HepG2 (cell line): ENCODE measurements around the gene CMTM2. TPM values are rescaled to one million over a fixed set of nuclear protein-coding genes. Genes with fewer than 3 reads are reported as not detected.

Experiments
- EP300 ChIP-seq, 3 experiments: sonication (generic) in 1 of 3; formaldehyde crosslinking in 1 of 3; IDR thresholded peaks; 2 replicates each; pipeline versions ENCODE4 v1.5.1 to v1.6.1; 2011 to 2020; ENCODE audit warnings: low read depth in 2 of 3, low read length in 2 of 3, borderline replicate concordance in 1 of 3, improper control_type of control experiment in 1 of 3, mild to moderate bottlenecking in 1 of 3, missing genetic modification reagents in 1 of 3, moderate library complexity in 1 of 3
- ETV6 ChIP-seq: sonication (generic); formaldehyde crosslinking; conservative IDR thresholded peaks from 2 replicates; pipeline ENCODE4 v1.4.0; 2020; ENCODE audit warnings: missing genetic modification reagents
- FOSL2 ChIP-seq: sonication (generic); formaldehyde crosslinking; IDR thresholded peaks from 2 replicates; pipeline ENCODE4 v1.4.0; 2020; ENCODE audit warnings: missing genetic modification reagents
- KLF13 ChIP-seq: sonication (generic); formaldehyde crosslinking; IDR thresholded peaks from 2 replicates; pipeline ENCODE4 v1.4.0; 2020; ENCODE audit warnings: mild to moderate bottlenecking, missing genetic modification reagents
- MXD4 ChIP-seq: IDR thresholded peaks from 2 replicates; pipeline ENCODE4 v1.6.1; 2016; ENCODE audit warnings: mild to moderate bottlenecking, missing biosample characterization, missing genetic modification reagents
- NONO ChIP-seq, 2 experiments: fragments of 450-650 bp in 1 of 2; sonication (generic) in 1 of 2; formaldehyde crosslinking in 1 of 2; IDR thresholded peaks in 1 of 2; conservative IDR thresholded peaks in 1 of 2; 2 replicates each; pipeline versions ENCODE4 v1.6.1 to v1.8.0; 2017 to 2022; ENCODE audit warnings: mild to moderate bottlenecking in 1 of 2, missing genetic modification reagents in 1 of 2, moderate library complexity in 1 of 2
- SAP130 ChIP-seq: IDR thresholded peaks from 2 replicates; pipeline ENCODE4 v1.6.1; 2016; ENCODE audit warnings: low read depth
- SIX1 ChIP-seq: sonication (generic); formaldehyde crosslinking; IDR thresholded peaks from 2 replicates; pipeline ENCODE4 v1.4.0; 2020; ENCODE audit warnings: missing genetic modification reagents, borderline replicate concordance
- polyA plus RNA-seq, 8 experiments: library from polyadenylated mRNA; depleted of rRNA in 3 of 8; stranded (reverse) in 7 of 8; unstranded in 1 of 8; fragments of >200 nt; fragmentation: Illumina TruSeq in 4 of 8; extraction: Trizol in 4 of 8; gene quantifications; 2 replicates each; pipeline versions ENCODE4 v1.2.1 to v1.2.3, GENCODE V29; 2011 to 2016; ENCODE audit warnings: low read depth in 4 of 8, missing spikeins in 1 of 8, mixed read lengths in 1 of 8; ENCODE audit not compliant: insufficient read depth in 1 of 8
- total RNA-seq, 5 experiments: library from RNA; depleted of rRNA; stranded (reverse); fragments of >200 nt; fragmentation: Illumina TruSeq; extraction: Trizol; gene quantifications; 2 replicates each; pipeline ENCODE4 v1.2.3, GENCODE V29; 2016; ENCODE audit warnings: low read depth in 1 of 5
- TF ChIP-seq, protein P1 (sequence below): sonication (generic); formaldehyde crosslinking; IDR thresholded peaks from 2 replicates; pipeline ENCODE4 v1.4.0; 2020; ENCODE audit warnings: mild to moderate bottlenecking, missing genetic modification reagents
- TF ChIP-seq, protein P2 (sequence below): sonication (generic); formaldehyde crosslinking; IDR thresholded peaks from 2 replicates; pipeline ENCODE4 v1.5.0; 2020; ENCODE audit warnings: mild to moderate bottlenecking, missing genetic modification reagents
- TF ChIP-seq, protein P3 (sequence below): sonication (generic); formaldehyde crosslinking; conservative IDR thresholded peaks from 2 replicates; pipeline ENCODE4 v1.8.1; 2023; ENCODE audit warnings: missing genetic modification reagents
- TF ChIP-seq, protein P4 (sequence below): sonication (generic); formaldehyde crosslinking; IDR thresholded peaks from 2 replicates; pipeline ENCODE4 v1.8.0; 2022; ENCODE audit warnings: mild to moderate bottlenecking, missing genetic modification reagents; ENCODE audit not compliant: insufficient replicate concordance

The CMTM2 gene
- total and polyA plus RNA-seq, 2 of the 13 experiments (the other 11 are each of a cell fraction or from before 2014, with no cell fraction given) = not detected

DNA sequence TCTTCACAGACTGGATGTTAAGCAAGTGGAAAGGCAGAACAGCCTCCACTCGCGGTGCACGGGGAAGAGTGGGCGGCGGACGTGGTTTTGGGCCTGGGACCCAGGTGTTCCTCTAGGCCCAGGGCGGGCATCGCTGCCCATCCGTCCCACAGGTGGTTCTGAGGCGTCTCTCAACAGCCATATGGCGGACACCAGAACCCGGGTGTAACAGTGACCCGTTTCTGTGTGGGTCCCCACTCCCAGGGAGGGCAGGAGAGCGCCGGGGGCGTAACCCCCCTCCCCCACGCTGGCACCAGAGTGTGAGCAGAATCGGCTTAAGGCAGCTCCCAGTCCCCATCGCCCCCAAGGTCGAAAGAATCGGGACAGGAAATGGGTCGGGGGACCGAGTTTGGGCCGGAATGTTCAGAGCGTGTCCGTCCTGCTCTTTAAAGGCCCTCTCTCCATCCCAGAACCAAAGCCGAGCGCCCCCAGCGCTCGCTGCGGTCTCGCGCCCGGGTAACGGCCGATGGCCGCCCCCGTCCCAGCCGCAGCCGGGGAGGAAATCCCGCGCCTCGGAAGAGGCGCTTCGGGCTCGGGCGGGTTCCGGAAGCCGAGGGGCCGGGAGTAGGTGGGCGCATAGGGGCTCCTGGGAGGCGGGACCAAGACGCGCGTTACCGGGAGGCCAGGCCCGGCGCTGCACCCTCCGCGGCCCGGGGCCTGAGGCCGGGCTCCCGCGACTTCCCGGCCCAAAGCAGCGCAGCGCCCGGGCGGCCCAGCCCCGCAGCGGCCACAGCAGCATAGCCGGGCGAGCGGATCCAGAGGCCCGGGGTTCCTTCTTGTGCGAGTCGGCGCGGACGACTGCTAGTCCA is 29.8 kb upstream of the CMTM2 start, which contains the start of gene TK2 (continued):
- TF ChIP-seq, protein P1, sequence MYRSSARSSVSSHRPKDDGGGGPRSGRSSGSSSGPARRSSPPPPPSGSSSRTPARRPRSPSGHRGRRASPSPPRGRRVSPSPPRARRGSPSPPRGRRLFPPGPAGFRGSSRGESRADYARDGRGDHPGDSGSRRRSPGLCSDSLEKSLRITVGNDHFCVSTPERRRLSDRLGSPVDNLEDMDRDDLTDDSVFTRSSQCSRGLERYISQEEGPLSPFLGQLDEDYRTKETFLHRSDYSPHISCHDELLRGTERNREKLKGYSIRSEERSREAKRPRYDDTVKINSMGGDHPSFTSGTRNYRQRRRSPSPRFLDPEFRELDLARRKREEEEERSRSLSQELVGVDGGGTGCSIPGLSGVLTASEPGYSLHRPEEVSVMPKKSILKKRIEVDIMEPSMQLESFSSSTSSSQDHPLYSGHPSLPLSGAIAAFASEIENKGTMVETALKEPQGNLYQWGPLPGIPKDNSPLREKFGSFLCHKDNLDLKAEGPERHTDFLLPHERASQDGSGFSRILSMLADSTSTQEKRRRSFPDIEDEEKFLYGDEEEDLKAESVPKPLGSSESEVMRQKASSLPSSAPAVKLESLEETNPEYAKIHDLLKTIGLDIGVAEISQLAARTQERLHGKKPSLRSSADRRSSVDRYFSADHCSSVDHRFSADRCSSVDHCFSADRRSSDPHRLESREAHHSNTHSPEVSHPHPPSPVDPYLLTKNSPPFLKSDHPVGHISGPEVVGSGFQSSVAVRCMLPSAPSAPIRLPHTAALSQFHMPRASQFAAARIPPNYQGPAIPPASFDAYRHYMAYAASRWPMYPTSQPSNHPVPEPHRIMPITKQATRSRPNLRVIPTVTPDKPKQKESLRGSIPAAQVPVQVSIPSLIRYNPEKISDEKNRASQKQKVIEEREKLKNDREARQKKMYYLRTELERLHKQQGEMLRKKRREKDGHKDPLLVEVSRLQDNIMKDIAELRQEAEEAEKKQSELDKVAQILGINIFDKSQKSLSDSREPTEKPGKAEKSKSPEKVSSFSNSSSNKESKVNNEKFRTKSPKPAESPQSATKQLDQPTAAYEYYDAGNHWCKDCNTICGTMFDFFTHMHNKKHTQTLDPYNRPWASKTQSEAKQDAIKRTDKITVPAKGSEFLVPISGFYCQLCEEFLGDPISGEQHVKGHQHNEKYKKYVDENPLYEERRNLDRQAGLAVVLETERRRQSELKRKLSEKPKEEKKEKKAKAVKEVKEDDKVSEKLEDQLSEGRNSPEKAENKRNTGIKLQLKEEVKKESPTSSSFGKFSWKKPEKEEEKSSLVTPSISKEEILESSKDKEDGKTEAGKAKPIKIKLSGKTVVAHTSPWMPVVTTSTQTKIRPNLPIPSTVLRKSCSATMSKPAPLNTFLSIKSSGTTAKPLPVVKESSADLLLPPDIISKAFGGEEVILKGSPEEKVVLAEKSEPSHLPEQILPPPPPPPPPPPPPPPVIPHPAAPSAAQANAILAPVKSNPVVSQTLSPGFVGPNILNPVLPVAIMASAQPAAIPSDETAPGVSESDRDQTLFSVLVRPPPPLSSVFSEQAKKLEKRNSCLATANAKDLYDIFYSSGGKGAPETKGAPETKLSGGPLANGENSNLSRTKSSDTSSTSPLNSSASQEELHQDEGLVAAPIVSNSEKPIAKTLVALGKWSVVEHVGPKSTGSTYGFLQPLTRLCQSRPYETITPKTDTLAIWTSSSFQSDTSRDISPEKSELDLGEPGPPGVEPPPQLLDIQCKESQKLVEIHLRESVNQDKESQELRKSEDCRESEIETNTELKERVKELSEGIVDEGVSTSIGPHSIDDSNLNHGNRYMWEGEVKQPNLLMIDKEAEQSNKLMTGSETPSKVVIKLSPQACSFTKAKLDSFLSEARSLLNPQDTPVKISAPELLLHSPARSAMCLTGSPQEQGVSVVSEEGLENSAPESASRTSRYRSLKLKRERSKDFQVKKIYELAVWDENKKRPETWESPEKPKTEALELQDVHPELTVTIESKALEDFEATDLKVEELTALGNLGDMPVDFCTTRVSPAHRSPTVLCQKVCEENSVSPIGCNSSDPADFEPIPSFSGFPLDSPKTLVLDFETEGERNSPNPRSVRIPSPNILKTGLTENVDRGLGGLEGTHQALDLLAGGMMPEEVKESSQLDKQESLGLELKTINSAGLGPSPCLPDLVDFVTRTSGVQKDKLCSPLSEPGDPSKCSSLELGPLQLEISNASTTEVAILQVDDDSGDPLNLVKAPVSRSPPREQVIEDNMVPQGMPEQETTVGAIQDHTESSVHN (CRISPR knock-in tag) = no peak
- peak; percentile 63; the same call in 1 of the 2 replicates for TF ChIP-seq MXD4
- TF ChIP-seq ETV6 (CRISPR knock-in tag) = 0 out of 2 replicates have a peak, but pooled peaks have one; percentile 24
- TF ChIP-seq, protein P2, sequence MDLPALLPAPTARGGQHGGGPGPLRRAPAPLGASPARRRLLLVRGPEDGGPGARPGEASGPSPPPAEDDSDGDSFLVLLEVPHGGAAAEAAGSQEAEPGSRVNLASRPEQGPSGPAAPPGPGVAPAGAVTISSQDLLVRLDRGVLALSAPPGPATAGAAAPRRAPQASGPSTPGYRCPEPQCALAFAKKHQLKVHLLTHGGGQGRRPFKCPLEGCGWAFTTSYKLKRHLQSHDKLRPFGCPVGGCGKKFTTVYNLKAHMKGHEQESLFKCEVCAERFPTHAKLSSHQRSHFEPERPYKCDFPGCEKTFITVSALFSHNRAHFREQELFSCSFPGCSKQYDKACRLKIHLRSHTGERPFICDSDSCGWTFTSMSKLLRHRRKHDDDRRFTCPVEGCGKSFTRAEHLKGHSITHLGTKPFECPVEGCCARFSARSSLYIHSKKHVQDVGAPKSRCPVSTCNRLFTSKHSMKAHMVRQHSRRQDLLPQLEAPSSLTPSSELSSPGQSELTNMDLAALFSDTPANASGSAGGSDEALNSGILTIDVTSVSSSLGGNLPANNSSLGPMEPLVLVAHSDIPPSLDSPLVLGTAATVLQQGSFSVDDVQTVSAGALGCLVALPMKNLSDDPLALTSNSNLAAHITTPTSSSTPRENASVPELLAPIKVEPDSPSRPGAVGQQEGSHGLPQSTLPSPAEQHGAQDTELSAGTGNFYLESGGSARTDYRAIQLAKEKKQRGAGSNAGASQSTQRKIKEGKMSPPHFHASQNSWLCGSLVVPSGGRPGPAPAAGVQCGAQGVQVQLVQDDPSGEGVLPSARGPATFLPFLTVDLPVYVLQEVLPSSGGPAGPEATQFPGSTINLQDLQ (CRISPR knock-in tag) = no peak; the same call in none of the 2 replicates
- TF ChIP-seq SIX1 = no peak
- TF ChIP-seq, protein P3, sequence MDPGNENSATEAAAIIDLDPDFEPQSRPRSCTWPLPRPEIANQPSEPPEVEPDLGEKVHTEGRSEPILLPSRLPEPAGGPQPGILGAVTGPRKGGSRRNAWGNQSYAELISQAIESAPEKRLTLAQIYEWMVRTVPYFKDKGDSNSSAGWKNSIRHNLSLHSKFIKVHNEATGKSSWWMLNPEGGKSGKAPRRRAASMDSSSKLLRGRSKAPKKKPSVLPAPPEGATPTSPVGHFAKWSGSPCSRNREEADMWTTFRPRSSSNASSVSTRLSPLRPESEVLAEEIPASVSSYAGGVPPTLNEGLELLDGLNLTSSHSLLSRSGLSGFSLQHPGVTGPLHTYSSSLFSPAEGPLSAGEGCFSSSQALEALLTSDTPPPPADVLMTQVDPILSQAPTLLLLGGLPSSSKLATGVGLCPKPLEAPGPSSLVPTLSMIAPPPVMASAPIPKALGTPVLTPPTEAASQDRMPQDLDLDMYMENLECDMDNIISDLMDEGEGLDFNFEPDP (CRISPR knock-in tag) = peak; percentile 96; the same call in 1 of the 2 replicates
- TF ChIP-seq SAP130 = peak; percentile 78
- peak in 1 of 2 experiments; percentile 34; a peak in 1 of 4 replicates for TF ChIP-seq EP300 (IDR thresholded peaks at IDR 0.05; ENCODE audit: low read depth in 2 of 2, low read length in 2 of 2)
- no peak for TF ChIP-seq EP300 (CRISPR knock-in tag; IDR thresholded peaks at IDR 0.05; ENCODE audit: borderline replicate concordance)
- no peak for TF ChIP-seq NONO (IDR thresholded peaks at IDR 0.05)
- peak; percentile 85 for TF ChIP-seq NONO (CRISPR knock-in tag; conservative IDR thresholded peaks at IDR 0.05)
- no peak; the same call in 1 of the 2 replicates for TF ChIP-seq FOSL2 (CRISPR knock-in tag)
- TF ChIP-seq KLF13 (CRISPR knock-in tag) = no peak
- TF ChIP-seq, protein P4, sequence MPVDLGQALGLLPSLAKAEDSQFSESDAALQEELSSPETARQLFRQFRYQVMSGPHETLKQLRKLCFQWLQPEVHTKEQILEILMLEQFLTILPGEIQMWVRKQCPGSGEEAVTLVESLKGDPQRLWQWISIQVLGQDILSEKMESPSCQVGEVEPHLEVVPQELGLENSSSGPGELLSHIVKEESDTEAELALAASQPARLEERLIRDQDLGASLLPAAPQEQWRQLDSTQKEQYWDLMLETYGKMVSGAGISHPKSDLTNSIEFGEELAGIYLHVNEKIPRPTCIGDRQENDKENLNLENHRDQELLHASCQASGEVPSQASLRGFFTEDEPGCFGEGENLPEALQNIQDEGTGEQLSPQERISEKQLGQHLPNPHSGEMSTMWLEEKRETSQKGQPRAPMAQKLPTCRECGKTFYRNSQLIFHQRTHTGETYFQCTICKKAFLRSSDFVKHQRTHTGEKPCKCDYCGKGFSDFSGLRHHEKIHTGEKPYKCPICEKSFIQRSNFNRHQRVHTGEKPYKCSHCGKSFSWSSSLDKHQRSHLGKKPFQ (CRISPR knock-in tag) = no peak
